ENCODE data around the gene SLC66A1.

Gene SLC66A1

GRCh38 chr1:19369396-19370090 lies 57.4 kb downstream of the SLC66A1 start:
- TF ChIP-seq FOXP2 (optimal IDR thresholded peaks at IDR 0.05; ENCODE audit: borderline replicate concordance, extremely low read depth, extremely low read length, insufficient read depth) (no peak), REST (IDR thresholded peaks at IDR 0.05; ENCODE audit: insufficient read depth in 1 of 2, low read depth in 2 of 2, low read length in 2 of 2) (no peak), POLR2AphosphoS5 (IDR thresholded peaks at IDR 0.05; ENCODE audit: low read depth, low read length) (no peak), TAF1 (IDR thresholded peaks at IDR 0.05; ENCODE audit: borderline replicate concordance, insufficient read depth, low read length) (no peak), SIN3A (IDR thresholded peaks at IDR 0.05; ENCODE audit: borderline replicate concordance, insufficient read depth, low read length) (no peak)

GRCh38 chr1:19370453-19371170 lies 58.5 kb downstream of the SLC66A1 start:
- TF ChIP-seq TAF1 (IDR thresholded peaks at IDR 0.05; ENCODE audit: borderline replicate concordance, insufficient read depth, low read length), result no peak
- TF ChIP-seq FOXP2 (optimal IDR thresholded peaks at IDR 0.05; ENCODE audit: borderline replicate concordance, extremely low read depth, extremely low read length, insufficient read depth), result no peak
- no peak for TF ChIP-seq POLR2AphosphoS5 (IDR thresholded peaks at IDR 0.05; ENCODE audit: low read depth, low read length)
- TF ChIP-seq SIN3A (IDR thresholded peaks at IDR 0.05; ENCODE audit: borderline replicate concordance, insufficient read depth, low read length), result no peak
- no peak for TF ChIP-seq REST (IDR thresholded peaks at IDR 0.05; ENCODE audit: insufficient read depth in 1 of 2, low read depth in 2 of 2, low read length in 2 of 2)

GRCh38 chr1:19371226-19372135 lies 59.4 kb downstream of the SLC66A1 start:
- no peak for TF ChIP-seq POLR2AphosphoS5 (IDR thresholded peaks at IDR 0.05; ENCODE audit: low read depth, low read length)
- TF ChIP-seq FOXP2 (optimal IDR thresholded peaks at IDR 0.05; ENCODE audit: borderline replicate concordance, extremely low read depth, extremely low read length, insufficient read depth), result no peak
- TF ChIP-seq TAF1 (IDR thresholded peaks at IDR 0.05; ENCODE audit: borderline replicate concordance, insufficient read depth, low read length), result no peak
- TF ChIP-seq REST (IDR thresholded peaks at IDR 0.05; ENCODE audit: insufficient read depth in 1 of 2, low read depth in 2 of 2, low read length in 2 of 2), result no peak
- no peak for TF ChIP-seq SIN3A (IDR thresholded peaks at IDR 0.05; ENCODE audit: borderline replicate concordance, insufficient read depth, low read length)

GRCh38 chr1:19372136-19372514 lies 60.0 kb downstream of the SLC66A1 start:
- no peak for TF ChIP-seq SIN3A (IDR thresholded peaks at IDR 0.05; ENCODE audit: borderline replicate concordance, insufficient read depth, low read length)

DNA sequence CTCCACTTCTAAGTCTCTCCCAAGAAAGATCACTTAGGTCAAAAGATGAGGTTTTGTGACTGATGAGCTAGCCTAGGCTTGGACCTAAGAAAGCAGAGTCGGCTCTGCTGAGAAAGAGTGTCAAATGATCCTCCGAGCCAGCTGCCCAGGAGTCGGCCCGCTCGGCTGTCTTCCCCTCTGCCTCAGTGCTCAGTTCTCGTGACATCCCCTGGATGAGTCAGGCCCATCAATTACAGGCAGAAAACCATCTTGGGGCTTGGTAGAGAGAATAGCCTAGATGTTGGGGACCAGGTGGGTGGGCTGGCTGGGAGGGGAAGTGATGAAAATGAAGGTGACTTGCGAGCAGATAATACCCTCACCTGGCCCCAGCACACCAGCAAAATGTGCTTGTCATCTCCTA lies 60.5 kb downstream of the SLC66A1 start:
- TF ChIP-seq REST (IDR thresholded peaks at IDR 0.05; ENCODE audit: insufficient read depth in 1 of 2, low read depth in 2 of 2, low read length in 2 of 2), result no peak
- TF ChIP-seq TAF1 (IDR thresholded peaks at IDR 0.05; ENCODE audit: borderline replicate concordance, insufficient read depth, low read length), result no peak
- no peak for TF ChIP-seq FOXP2 (optimal IDR thresholded peaks at IDR 0.05; ENCODE audit: borderline replicate concordance, extremely low read depth, extremely low read length, insufficient read depth)
- no peak for TF ChIP-seq POLR2AphosphoS5 (IDR thresholded peaks at IDR 0.05; ENCODE audit: low read depth, low read length)
- no peak for TF ChIP-seq SIN3A (IDR thresholded peaks at IDR 0.05; ENCODE audit: borderline replicate concordance, insufficient read depth, low read length)
